HG03060 (cell line): ENCODE results near the gene RASGRP3.

Experiments
- ATAC-seq: cut with Tn5 transposase; IDR thresholded peaks from one replicate; pipeline ENCODE4 v1.9.1; 2021; ENCODE audit warnings: low read depth, moderate number of reproducible peaks; ENCODE audit not compliant: unreplicated experiment

RASGRP3 gene

DNA sequence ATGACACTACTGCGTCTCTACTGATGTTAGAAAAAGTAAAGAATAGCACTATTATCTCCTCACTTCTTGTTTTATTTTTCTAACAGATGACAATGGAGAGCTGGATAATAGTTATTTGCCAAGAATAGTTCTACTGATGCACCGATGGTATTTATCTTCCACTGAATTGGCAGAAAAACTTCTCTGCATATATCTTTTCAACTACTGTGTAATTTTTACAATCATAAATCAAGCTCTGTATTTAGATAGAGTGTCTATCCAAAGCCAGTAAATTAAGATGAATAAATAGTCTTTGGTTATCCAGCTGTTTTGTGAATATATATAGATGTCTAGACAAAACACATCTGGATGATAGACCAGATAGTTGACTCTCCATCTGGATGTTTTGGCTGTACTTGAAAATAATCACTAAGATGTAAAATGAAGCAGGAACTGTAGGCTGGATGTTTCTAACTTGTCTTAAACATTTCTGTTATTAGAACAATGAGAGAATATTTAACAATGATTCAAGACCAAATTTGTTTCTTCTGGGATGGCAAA is 40.1 kb downstream of the RASGRP3 start:
- no peak for ATAC-seq

DNA sequence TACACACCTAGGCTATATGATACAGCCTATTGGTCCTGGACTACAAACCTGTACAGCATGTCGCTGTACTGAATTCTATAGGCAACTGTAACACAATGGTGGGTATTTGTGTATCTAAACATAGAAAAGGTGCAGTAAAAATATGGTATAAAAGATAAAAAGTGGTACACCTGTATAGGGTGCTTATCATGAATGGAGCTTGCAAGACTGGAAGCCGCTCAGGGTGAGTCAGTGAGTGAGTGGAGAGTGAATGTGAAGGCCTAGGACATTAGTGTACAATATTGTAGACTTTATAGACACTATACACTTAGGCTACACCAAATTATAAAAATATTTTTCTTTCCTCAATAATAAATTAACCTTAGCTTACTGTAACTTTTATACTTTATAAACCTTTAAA is 41.8 kb downstream of the RASGRP3 start:
- ATAC-seq: no peak

DNA sequence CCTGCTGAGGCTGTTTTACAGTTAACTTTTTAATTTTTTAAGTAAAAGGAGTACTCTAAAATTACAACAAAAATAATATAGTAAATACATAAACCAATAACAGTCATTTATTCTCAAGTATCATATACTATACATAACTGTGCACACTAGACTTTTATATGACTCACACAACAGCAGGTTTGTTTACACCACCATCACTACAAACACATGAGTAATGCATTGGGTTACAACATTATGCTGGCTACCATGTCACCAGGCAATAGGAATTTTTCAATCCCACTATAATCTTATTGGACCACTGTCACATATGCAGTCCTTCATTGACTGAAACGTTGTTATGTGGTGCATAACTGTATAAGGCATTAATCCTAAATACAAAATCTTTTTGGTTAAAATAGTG is 42.5 kb downstream of the RASGRP3 start:
- no peak for ATAC-seq

DNA sequence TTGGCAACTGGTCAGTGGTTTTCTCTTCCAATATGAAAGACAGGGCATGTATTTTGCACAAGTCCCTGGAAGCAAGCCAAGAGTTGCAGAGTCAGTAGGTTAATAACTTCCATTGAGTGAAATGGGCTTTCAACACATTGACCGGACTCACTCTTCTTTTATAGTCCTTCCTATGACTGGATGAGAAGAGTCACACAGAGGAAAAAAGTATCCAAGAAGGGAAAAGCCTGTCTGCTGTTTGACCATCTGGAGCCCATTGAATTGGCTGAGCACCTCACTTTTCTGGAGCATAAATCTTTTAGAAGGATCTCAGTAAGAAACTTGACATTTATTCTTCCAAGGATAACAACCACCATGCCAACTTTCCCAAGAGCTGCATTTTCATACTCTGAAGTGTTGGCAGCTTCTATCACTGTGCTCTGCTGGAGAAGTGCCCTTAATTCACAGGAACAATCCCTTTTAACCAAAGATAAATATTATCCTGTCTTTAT is 45.4 kb downstream of the RASGRP3 start:
- ATAC-seq: no peak

DNA sequence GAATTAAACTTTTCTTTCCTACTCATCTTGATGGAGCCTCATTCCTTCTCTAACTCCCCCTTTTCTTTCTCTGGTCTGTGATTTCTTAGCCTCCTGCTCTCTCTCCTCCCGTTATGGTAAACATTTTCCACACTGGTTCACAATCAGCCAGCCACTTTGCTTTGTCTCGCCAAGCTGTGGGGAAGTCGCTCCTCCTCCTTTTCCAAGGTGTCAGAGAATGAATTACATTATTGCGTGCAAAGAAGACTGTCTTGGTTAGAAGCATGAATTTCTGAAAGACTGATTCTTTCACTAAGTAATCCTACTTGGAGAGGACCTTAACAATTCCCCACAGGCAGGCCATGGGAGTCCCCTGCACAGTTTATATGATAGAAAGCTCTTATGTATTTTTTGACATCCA is 46.1 kb downstream of the RASGRP3 start:
- no peak for ATAC-seq

DNA sequence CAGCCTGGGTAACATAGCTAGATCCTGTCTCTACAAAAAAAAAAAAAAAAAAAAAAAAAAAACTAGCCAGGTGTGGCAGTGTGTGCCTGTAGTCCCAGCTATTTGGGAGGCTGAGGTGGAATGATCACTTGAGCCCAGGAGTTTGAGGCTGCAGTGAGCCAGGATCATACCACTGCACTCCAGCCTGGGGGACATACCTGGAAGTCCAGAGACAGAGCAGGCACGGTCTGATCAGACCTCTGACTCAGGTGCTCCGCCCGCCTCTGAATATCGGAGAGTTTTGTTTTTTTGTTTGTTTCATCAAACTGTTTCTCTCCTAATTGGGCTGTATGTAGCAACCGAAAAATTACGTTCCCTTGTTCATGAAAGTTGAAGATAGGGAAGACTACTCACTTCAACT is 49.2 kb downstream of the RASGRP3 start:
- no peak for ATAC-seq

DNA sequence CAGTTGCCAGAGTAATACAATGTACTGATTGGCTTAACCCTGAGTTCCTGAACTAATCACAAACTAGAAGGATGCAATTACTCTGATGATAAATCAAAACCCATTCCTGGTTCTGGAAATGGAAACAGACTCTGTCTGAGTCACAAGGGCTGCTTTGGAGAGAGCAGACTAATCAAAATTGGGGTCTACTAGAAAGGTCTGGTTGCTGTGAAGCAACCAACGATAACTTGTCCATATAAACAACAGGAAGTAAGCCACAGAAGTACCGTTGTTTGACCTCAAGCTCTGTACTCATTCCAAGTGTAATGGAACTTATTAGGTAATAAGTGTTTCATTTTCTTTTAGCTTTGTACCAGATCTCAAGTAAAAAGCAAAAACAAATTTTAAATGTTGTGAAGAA is 49.7 kb downstream of the RASGRP3 start:
- ATAC-seq: no peak

DNA sequence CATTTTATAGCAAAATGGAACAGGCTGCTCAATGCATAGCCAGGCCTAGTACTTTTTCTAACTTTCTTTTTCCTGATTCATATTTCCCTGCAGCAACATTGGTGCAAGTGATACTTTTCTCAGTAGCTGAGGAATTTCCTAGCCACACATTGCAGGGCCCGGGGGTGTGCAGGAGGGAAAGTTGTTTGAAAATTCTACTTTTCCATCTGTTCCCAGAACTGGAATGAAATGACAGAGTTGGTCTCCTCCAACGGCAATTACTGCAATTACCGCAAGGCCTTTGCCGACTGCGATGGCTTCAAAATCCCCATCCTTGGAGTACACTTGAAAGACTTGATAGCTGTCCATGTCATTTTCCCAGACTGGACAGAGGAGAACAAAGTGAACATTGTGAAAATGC is 50.5 kb downstream of the RASGRP3 start:
- ATAC-seq: no peak

DNA sequence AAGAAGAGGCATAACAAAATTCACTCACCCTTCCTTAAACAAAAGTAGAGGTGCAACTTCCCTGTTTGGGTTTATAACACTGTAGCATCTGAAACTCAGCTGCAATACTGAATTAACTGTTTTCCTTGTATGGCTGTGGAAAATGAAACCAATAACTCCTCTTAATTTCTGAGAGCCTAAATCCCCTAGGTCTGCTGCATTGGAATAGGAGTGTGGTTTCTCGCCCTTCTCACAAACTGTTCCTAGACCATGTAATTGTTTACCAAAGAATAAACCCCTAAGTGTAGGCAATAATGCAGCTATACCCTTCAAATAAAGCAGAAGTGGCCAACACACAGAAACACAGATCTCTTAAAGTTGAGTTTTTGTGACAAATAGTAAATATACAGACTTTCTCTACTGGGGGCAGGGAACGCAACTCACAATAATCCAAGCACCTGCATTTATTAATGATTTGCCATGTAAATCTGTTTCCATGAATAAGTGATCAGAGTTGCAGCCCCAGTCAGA is 52.0 kb downstream of the RASGRP3 start:
- ATAC-seq: no peak

DNA sequence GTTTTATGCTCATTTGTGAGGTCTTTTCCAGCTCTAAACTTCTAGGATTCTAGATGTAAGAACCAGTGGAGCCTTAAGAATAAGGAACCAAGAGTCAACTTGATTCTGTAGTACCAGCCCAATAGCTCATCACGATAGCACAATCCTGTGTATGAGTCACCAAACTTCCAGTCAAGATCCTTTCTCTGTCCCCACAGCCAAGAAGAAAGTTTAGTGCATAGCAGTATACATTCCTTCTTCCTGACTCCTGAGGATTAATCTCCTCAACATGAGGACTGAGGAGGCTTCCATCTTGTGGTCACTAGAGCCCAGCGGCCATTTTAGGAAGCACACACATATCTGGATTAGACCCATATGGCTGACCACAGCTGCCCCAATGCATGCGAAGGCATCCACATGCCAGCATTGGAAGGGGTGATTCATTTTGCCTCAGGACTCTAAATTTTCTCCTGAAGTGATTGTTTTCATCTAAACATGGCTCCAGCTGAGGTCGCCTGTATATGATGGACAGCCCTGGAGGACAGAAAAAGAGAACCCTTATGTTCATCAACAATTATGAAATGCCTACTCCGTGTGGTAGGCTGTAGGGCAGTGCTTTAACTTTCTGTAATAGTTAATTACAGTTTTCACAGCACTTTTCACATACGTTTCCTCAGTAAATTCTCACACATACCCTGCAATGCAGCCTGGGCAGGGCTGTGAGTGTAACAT is 53.5 kb downstream of the RASGRP3 start:
- ATAC-seq: no peak

DNA sequence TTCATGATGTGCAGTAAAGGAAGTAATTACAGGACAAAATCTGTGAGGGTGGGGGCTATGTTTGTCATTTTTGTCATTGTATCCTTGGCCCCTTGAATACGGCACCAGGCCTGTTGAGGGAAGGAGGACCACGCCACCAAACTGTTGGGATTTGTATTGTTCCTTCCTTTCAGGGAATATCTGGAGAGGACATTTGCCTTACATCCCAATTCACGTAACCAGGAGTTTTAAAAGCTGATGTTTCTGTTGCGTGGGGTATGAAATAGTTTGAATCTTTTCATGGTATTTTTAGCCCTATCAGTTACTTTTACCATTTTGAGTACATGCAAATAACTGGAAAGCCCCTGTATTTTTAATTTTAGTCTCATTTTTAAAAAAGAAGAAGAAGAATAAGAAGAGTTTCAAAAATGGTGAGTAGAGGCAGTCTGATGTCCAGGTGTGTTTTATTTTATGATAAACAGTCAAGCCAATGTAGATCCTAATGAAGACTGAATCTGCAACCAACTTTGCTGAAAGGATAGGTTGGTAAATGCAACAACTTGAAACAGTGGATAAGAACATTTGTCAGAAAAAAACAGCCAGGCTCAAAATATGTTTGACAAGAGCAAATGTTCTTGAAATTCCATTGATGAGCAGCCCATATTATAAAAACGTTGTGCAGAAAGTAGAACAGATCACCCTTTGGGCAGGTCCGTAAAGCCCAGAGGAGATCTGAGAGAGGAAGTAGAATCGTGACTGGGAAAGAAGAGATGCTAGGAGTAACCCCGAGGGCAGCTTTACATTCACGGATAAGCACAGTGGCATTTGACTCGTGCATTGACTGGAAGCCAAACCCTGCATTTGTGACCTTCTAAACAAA is 54.5 kb downstream of the RASGRP3 start:
- no peak for ATAC-seq

DNA sequence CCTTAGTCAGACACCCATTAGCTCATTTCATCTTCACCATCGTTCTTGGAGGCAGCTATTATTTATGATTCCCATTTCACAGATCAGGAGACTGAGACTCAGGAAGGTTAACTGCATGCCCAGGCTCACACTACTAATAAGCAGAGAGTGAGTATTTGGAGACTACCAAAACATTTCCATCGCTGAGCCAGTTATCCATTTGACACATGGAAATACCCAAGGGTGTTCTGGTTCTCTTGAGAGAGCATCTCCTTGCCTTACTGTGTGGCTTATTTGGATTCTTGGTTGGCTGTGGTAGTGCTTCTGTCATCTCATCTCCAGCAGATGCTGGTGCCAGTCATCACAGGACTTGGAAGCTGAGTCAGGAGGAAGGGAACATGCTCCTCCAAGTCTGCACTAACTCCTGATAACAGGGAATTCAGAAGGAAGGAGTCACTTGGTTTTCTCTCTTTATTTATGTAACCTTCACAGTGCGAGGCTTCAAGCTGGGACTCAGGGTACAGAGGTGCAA is 55.2 kb downstream of the RASGRP3 start:
- no peak for ATAC-seq

DNA sequence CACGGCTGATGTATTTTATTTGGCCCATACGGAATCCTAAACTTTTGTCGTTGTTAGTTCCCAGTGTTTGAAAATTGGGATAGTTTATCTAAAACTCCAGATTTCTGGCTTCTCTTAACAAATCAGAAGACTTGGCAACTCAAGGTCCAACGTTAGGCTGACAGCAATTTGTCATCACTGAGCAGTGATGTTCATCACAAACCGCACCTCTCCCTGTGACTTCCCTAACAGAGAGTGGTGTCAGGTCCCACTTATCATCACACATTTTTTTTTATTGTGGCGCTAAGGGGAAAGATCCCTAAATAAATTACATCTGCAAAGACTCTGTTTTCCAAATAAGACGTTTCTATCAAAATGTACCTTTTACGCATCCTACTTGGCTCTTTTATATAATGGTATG is 55.7 kb downstream of the RASGRP3 start:
- ATAC-seq: no peak

DNA sequence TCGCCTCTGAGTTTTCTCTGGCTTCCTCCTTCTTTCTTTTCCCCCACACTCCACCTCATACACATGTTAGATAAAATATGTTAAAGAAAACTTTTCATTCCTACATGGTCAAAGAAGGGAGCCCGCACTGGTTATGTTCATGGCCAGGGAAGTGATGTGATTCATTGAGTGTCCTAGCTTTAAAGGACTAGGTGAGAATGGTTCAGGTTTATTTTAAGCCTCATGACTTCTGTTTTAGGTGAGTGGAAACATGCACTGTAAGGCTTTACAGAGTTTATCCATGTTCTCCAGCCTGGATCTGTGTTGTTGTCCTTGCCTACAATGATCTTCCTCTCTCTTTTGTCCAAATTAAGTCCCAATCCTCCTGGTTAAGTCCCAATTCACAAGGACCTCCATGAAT is 56.5 kb downstream of the RASGRP3 start:
- ATAC-seq: no peak

DNA sequence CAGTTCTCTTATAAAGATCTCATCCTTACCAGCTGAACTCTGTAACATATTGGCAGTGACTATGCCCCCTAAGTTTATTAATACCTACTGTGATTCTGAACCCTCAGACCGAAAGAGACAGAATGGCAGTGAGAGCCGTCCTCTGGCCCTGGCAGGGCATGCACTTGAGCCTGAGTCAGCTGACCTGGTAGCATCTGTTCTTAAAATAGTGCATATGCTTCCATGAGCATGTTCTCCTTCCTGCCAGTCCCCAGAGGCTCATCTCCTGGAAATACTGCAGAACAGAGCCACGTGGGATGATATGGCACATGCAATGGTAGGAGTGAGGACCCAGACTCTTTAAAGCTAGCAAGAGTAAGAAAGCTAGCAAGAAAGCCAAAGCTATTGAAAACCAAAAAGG is 59.0 kb downstream of the RASGRP3 start:
- ATAC-seq: no peak

DNA sequence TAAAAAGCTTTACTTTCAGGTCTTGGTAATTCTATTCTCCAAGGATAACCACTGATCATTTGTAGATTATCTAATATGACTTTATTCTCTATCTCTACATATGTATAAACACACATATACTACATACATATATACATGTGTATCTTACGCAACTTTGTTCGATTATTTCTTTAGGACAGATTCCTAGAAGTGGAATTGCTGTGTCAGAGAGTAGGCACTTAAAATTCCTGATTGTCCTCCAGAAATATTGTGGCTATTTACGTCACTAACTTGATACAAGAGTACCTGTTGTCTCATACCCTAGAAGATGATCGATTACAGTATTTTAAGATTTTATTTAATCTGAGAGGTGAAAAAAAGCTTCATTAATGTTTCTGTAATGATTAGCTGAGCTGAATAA is 64.8 kb downstream of the RASGRP3 start:
- ATAC-seq: no peak

DNA sequence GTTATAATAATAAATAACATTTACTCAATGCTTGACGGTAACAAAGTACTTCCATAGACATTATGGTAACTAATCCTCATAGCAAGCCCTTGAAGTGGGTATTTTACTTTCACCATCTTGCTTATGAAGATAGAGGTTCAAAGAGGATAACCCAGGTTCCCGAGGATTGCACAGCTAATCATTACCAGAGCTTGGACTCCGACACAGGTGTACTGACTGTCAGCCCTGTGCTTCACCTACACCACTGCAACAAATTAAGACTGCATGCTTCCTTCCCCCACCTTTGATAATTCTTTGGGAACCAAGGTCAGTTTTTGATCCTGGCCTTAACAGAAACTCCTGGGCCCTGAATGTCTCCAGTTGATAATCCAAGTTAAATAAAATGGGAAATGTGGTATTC is 73.8 kb downstream of the RASGRP3 start:
- ATAC-seq: no peak

DNA sequence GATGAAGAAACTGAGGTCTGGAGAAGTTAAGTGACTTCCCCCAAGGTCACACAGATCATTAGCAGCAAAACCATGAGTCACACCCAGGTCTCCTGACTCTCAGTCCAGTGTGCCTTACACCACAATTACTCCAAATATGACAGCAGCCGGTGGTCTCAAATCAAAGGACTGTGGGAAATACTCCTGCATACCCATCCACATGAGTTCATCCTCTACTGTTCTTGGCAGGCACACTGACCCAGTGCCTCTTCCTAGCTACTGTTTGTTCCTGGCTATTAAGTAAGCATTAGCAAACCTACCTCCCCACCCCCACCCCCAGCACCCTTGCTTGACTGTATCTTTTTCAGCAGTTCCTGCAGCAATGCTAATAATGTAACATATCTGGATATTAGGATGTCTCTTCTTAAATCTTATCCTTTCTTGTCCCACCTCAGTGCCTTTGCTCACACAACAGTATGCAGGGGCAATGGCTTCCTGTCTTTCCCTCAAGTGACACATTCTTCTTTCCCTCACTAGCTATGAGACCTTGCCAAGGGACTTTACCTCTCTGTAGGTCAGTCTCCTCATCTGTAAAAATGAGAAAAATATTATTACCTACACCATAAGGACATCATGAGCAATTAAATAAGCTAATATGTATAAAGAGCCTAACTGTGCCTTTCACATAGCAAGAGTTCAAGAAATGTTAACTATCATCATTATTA is 76.5 kb downstream of the RASGRP3 start:
- ATAC-seq: no peak

DNA sequence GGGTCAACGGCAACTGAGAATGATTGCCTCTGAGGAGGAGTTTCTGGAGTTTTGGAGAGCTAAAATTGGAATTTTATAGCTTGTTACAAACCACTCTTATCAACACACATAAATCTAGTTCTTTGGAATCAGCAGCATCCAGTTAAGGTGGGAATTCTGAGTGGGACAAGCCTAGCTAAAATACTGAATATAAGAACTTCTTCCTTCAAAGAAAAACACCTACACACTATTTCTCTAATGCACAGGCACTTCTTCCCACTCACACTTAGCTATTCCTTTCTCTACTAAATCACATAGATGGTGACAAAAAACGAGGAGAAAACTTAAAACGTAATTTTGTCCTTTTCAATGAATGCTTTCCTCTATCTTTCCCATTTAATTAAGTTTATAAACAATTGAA is 79.2 kb downstream of the RASGRP3 start:
- no peak for ATAC-seq

DNA sequence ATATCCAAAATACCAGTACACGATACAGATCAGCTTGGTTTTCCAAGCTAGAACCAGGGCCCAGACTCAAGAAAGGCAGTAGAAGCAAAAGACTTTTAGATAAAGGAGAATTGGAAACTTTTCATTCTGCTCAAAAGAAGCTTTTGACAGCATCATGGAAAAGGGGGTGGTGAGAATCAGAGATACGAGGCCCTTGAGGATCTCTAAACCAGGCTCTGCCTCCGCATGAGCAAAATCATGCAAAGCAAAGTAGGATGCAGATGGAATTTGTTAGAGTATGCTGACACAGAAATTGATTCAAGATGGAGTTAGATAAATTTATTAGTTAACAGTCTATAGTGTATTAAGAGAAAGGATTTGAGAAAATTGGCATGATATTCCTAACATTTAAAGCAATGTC is 82.9 kb downstream of the RASGRP3 start:
- ATAC-seq: no peak

DNA sequence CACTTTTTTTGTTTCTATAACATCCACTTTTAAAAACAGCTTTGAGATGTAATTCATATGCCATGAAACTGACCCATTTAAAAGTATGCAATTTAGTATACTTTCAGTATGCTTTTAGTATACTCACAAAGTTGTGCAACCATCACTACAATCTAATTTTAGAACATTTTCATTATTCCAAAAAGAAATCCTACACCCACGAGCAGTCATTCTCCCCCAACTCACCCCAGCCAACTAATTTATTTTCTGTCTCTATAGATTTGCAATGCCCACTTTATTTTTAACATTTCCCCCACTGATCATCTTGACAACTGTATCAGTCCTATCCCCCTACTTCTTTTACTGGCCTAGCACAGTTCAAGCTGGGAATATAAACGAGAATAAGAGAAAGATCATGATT is 83.6 kb downstream of the RASGRP3 start:
- no peak for ATAC-seq
